HFFc6 (cell line): ENCODE results near the gene SERTAD2. TPM values are rescaled to one million over a fixed set of nuclear protein-coding genes. Genes with fewer than 3 reads are reported as not detected.
A peak's percentile ranks its signal among the peaks of the same experiment; 100 is the strongest.

ENCODE experiments used
- DNase-seq: peaks from one replicate; pipeline ENCODE4 v3.0.0-alpha.2; 2018
- H3K27ac Mint-ChIP-seq: 2 replicates; pipeline ENCODE4 v1.8.0; 2020; ENCODE audit warnings: mild to moderate bottlenecking, mixed read lengths
- H3K27me3 Mint-ChIP-seq: 2 replicates; pipeline ENCODE4 v1.8.0; 2021; ENCODE audit warnings: mild to moderate bottlenecking, moderate library complexity, mixed read lengths; ENCODE audit not compliant: insufficient read depth
- H3K36me3 Mint-ChIP-seq: 2 replicates; pipeline ENCODE4 v1.8.0; 2021; ENCODE audit warnings: low read depth, mixed read lengths
- H3K4me1 Mint-ChIP-seq: 2 replicates; pipeline ENCODE4 v1.8.0; 2020; ENCODE audit warnings: low read depth, mixed read lengths
- H3K4me3 Mint-ChIP-seq: 2 replicates; pipeline ENCODE4 v1.8.0; 2020; ENCODE audit warnings: mild to moderate bottlenecking, moderate library complexity, mixed read lengths
- H3K9me3 Mint-ChIP-seq: 2 replicates; pipeline ENCODE4 v1.8.0; 2020; ENCODE audit warnings: mild to moderate bottlenecking, mixed read lengths
- CTCF ChIP-seq: fragments of 200-600 bp; sonication (generic); IDR thresholded peaks from 2 replicates; pipeline ENCODE4 v1.5.0; 2021; ENCODE audit warnings: antibody characterized with exemption, mild to moderate bottlenecking
- total RNA-seq, 6 experiments: library from RNA; stranded (reverse); fragmentation: NEBNext Ultra II Directional; extraction: Animal tissue kit (Norgen Biotek cat#: 25700); gene quantifications; 2 replicates in 1 of 6; 3 replicates in 5 of 6; pipeline ENCODE4 v1.2.3, GENCODE V29; 2021

SERTAD2 gene
- total RNA-seq, 6 experiments from 2014 or later = 22.2 to 33.9 (median 29.1) TPM

- no peak overlapping the region for H3K27ac Mint-ChIP-seq
- no peak for TF ChIP-seq CTCF
- H3K4me3 Mint-ChIP-seq = no peak overlapping the region
- H3K36me3 Mint-ChIP-seq = no peaks in the 10 kb centered on the region
- no peaks in the 10 kb centered on the region for H3K4me1 Mint-ChIP-seq
- H3K27me3 Mint-ChIP-seq = peaks cover 48% of the 10 kb centered on the region
- DNase-seq = no peak
- no peaks in the 10 kb centered on the region for H3K9me3 Mint-ChIP-seq
These were observed 40.4 kb downstream of the SERTAD2 start for GRCh38 chr2:64613276-64613675.

GRCh38 chr2:64612575-64613195 lies 41.0 kb downstream of the SERTAD2 start:
- Mint-ChIP-seq H3K9me3 (no peaks in the 10 kb centered on the region), H3K4me3 (no peak overlapping the region), H3K4me1 (no peaks in the 10 kb centered on the region), H3K27ac (no peak overlapping the region), H3K36me3 (no peaks in the 10 kb centered on the region), H3K27me3 (peaks cover 43% of the 10 kb centered on the region)
- DNase-seq = no peak
- no peak for TF ChIP-seq CTCF

- Mint-ChIP-seq H3K9me3 (no peaks in the 10 kb centered on the region), H3K4me3 (no peak overlapping the region), H3K27ac (no peak overlapping the region), H3K4me1 (peaks cover 3% of the 10 kb centered on the region), H3K36me3 (no peaks in the 10 kb centered on the region), H3K27me3 (peaks cover 36% of the 10 kb centered on the region)
- DNase-seq = no peak
- no peak for TF ChIP-seq CTCF
These were observed 43.3 kb downstream of the SERTAD2 start for GRCh38 chr2:64610316-64610855.

GRCh38 chr2:64609942-64610281 lies 43.8 kb downstream of the SERTAD2 start:
- Mint-ChIP-seq H3K9me3 (peaks cover under 1% of the 10 kb centered on the region), H3K36me3 (peaks cover under 1% of the 10 kb centered on the region; the same call in 1 of the 2 replicates), H3K27me3 (peaks cover 34% of the 10 kb centered on the region), H3K4me3 (peak overlapping the region; percentile 39), H3K4me1 (peaks cover 8% of the 10 kb centered on the region), H3K27ac (no peak overlapping the region)
- TF ChIP-seq CTCF = no peak
- no peak for DNase-seq

GRCh38 chr2:64609227-64609941 lies 44.3 kb downstream of the SERTAD2 start:
- Mint-ChIP-seq H3K36me3 (peaks cover 6% of the 10 kb centered on the region), H3K4me1 (peaks cover 13% of the 10 kb centered on the region), H3K9me3 (peaks cover 6% of the 10 kb centered on the region), H3K27me3 (peaks cover 33% of the 10 kb centered on the region), H3K27ac (no peak overlapping the region), H3K4me3 (peak overlapping the region; percentile 39)
- DNase-seq = no peak
- peak; percentile 41; the same call in 1 of the 2 replicates for TF ChIP-seq CTCF
